ENCODE measurements around the gene SOWAHA.

The SOWAHA gene

DNA sequence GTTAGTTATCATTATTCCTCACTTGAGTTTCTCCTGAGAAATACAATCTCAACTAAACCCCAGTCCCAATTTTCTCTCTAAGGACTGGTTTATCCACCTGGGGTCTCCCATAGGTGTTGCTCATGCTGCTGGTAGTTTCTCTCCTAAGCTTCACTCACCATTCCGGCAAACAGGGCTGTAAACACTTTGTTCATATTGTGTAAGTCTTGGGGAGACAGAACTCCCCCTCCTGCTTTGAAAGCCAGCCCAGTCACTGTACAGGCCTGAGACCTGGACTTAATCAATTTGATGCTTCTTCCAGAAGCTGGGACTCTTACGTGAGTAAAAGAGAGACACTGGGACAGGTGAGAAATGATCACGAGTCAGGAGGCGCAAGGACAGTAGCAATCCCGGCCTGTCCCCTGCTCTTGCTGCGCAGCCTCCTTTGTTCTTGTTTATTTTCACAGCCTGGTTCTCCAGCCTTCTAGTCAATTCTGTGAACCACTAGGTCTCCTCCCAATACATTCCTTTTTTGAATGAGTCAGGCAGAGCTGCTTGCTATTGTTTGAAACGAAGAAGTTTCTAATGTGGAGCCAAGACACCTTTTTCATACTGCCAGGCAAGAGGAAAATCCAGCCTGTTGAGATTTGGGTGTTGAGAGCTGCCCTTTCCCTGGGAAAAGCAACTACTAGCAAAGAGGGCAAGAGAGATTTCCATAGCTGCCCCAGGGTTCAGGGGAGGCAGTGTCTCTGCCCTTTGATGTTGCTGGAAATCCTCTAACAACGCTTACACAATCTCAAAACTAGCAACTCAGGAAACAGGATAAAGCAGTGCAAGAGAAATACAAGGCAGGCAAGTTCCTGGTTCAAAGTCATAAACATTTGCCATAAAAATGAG lies 26.6 kb downstream of the SOWAHA start:
- DNase-seq (ENCODE audit: low read depth) = no peak
- TF ChIP-seq, protein P1, sequence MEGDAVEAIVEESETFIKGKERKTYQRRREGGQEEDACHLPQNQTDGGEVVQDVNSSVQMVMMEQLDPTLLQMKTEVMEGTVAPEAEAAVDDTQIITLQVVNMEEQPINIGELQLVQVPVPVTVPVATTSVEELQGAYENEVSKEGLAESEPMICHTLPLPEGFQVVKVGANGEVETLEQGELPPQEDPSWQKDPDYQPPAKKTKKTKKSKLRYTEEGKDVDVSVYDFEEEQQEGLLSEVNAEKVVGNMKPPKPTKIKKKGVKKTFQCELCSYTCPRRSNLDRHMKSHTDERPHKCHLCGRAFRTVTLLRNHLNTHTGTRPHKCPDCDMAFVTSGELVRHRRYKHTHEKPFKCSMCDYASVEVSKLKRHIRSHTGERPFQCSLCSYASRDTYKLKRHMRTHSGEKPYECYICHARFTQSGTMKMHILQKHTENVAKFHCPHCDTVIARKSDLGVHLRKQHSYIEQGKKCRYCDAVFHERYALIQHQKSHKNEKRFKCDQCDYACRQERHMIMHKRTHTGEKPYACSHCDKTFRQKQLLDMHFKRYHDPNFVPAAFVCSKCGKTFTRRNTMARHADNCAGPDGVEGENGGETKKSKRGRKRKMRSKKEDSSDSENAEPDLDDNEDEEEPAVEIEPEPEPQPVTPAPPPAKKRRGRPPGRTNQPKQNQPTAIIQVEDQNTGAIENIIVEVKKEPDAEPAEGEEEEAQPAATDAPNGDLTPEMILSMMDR (conservative IDR thresholded peaks at IDR 0.05; ENCODE audit: low read depth, low read length) = no peak
- no peak overlapping the region for H3K4me3 ChIP-seq (ENCODE audit: low read length)

DNA sequence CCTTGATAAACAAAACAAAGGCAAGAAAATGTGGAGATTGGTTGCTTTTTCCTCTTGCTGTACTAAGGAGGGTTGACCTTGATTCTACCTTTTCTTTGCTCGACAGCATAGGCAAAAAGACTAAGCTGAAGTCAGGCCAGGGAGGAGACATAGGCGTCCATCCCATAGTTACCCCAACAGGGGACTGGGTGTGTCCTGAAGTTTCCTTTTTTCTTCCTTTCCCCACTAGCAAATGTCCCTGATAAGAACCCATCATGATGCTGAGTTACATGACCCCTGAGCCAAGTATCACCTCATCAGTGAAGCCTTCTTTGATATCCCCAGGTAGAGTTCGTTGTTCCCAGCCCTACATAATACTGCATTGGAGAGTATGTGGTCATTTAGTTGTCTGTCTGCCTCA lies 27.2 kb downstream of the SOWAHA start:
- TF ChIP-seq, protein P1 (conservative IDR thresholded peaks at IDR 0.05; ENCODE audit: low read depth, low read length) = no peak
- H3K4me3 ChIP-seq (ENCODE audit: low read length) = no peak overlapping the region
- DNase-seq (ENCODE audit: low read depth) = no peak

DNA sequence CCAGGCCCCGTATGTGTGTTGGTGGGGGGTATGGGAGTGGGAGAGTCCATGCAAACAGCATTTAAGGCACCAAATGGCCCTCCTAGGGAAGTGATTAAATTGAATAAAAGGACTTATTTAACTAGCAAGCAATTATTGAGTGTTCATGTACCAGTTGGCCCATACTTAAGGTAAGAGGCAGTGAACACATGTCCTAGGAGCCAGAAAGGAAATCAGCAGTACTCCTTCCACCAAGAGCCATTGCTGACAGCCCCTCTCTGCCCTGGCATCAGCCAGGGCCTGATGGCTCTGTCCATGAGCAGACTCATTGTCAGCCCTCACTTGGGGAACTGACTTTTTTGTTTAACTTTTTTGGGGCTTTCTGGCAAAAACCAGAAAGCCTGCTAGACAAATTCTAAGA lies 27.8 kb downstream of the SOWAHA start:
- H3K4me3 ChIP-seq (ENCODE audit: low read length) = no peak overlapping the region
- DNase-seq (ENCODE audit: low read depth) = no peak
- TF ChIP-seq, protein P1 (conservative IDR thresholded peaks at IDR 0.05; ENCODE audit: low read depth, low read length) = no peak

DNA sequence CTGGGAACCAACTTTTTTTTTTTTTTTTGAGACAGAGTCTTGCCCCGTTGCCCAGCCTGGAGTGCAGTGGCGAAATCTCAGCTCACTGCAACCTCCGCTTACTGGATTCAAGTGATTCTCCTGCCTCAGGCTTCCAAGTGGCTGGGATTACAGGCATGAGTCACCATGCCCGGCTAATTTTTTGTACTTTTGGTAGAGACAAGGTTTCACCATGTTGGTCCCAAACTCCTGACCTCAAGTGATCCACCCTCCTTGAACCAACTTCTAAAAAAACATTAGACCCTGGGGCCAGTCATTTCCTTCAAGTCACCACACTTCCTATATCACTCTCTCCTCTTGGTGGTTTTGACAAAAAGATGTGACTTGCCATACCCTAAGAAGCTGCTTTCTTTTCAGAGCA lies 28.2 kb downstream of the SOWAHA start:
- no peak for DNase-seq (ENCODE audit: low read depth)
- TF ChIP-seq, protein P1 (conservative IDR thresholded peaks at IDR 0.05; ENCODE audit: low read depth, low read length) = no peak
- no peak overlapping the region for H3K4me3 ChIP-seq (ENCODE audit: low read length)

DNA sequence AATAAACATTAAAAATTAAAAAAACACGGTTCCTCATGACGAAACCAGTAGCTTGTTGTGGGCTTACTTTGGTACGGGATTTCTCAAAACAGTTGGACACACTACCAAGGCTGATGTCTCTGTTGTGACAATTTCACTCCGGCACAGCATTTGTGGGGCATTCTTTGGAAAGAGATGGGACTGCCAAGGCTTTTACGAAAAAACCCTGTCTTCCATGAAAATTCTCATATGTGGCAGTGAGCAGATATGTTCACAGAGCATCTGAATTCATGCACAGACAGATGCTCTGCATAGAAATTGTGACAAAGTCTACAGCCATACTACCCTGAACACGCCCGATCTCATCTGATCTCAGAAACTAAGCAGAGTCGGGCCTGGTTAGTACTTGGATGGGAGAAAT lies 35.2 kb downstream of the SOWAHA start:
- TF ChIP-seq, protein P1 (conservative IDR thresholded peaks at IDR 0.05; ENCODE audit: low read depth, low read length) = no peak
- H3K4me3 ChIP-seq (ENCODE audit: low read length) = no peak overlapping the region
- no peak for DNase-seq (ENCODE audit: low read depth)

DNA sequence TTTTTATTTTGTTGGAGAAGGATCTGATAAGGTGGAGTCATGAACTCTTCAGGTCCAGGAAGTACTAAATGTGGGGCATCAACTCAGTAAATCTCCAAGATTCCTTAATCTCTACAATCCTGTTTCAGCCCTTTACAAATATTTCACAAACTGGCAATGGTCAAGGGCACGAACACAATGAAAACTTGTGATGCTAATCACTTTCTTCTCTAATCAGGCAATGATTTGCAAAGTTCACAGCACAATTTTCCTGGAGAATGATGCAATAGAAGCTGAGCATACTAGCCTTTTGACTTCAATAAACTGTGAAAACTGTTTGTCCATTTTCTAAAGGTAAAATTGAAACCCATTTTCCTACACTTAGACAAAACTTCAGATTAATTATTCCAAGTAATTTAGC lies 36.2 kb downstream of the SOWAHA start:
- no peak overlapping the region for H3K4me3 ChIP-seq (ENCODE audit: low read length)
- TF ChIP-seq, protein P1 (conservative IDR thresholded peaks at IDR 0.05; ENCODE audit: low read depth, low read length) = no peak
- DNase-seq (ENCODE audit: low read depth) = no peak

DNA sequence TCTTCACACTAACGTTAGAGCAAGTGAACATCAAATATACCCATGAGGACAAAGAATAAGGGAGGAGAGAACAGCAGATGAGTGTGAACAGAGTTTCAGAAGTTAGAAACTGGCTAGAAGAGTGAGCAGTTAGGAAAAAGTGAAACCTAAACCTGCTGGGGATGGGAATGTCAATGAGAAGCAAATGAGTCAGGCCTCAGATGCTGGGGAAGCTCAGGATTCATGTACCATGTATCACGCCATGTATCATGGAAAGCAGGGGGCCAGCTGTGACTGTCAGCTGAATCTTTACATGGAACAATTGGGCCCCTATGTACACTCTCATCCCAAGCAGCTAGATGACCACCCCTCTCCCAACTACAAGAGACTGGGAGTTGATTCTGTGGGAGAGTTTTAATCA lies 37.0 kb downstream of the SOWAHA start:
- no peak for DNase-seq (ENCODE audit: low read depth)
- no peak overlapping the region for H3K4me3 ChIP-seq (ENCODE audit: low read length)
- TF ChIP-seq, protein P1 (conservative IDR thresholded peaks at IDR 0.05; ENCODE audit: low read depth, low read length) = no peak
